SK-N-MC (cell line): ENCODE measurements around the gene TAAR9.

Experiments
- EZH2 ChIP-seq: fragments of 200-600 bp; sonication (generic); IDR thresholded peaks from one replicate; pipeline ENCODE4 v1.6.1; 2017; ENCODE audit warnings: antibody characterized with exemption
- POLR2AphosphoS5 ChIP-seq: IDR thresholded peaks from 2 replicates; pipeline ENCODE4 v1.6.1; 2012; ENCODE audit warnings: mild to moderate bottlenecking, low read depth, low read length, borderline replicate concordance

- TF ChIP-seq POLR2AphosphoS5 (no peak), EZH2 (no peak)
These were observed 13.4 kb upstream of the TAAR9 start for GRCh38 chr6:132524646-132525045.
